Panc1 (cell line): Measurements from ENCODE around the gene LRRC18. TPM values are rescaled to one million over a fixed set of nuclear protein-coding genes. Genes with fewer than 3 reads are reported as not detected.

ENCODE experiments used
- ATAC-seq: fragments of 200-7000 bp; cut with Tn5 transposase; 2 replicates; pipeline ENCODE4 v1.9.1; 2020; ENCODE audit warnings: mild to moderate bottlenecking, moderate library complexity
- BruUV-seq: library from RNA; stranded (reverse); fragments of 400-500 nt; replicated peaks from 2 replicates; lab custom pipeline; 2021; lab: Mats Ljungman, UMichigan
- CTCF ChIA-PET: fragments of 300-600 bp; sonication (Branson Sonifier 250); formaldehyde crosslinking; loops from one replicate; lab custom pipeline; 2022; ENCODE audit warnings: antibody characterized with exemption; lab: Charles Lee
- POLR2A ChIA-PET: fragments of 300-600 bp; sonication (Branson Sonifier 250); formaldehyde crosslinking; loops from one replicate; lab custom pipeline; 2022; ENCODE audit warnings: antibody characterized with exemption; lab: Charles Lee
- DNase-seq: peaks from one replicate; pipeline ENCODE4 v3.0.0-alpha.2; 2010; ENCODE audit warnings: low read depth, low spot score
- H3K27ac ChIP-seq: 2 replicates; pipeline ENCODE4 v1.5.1; 2011; ENCODE audit warnings: mild to moderate bottlenecking, low read length, inconsistent platforms
- H3K27me3 ChIP-seq: fragments of 200-500 bp; sonication (Bioruptor generic); 2 replicates; pipeline ENCODE4 v1.6.0; 2014; ENCODE audit warnings: low read length, inconsistent platforms; ENCODE audit not compliant: control insufficient read depth, insufficient read depth
- H3K36me3 ChIP-seq: fragments of 200-500 bp; sonication (Bioruptor generic); 2 replicates; pipeline ENCODE4 v1.5.1; 2014; ENCODE audit warnings: inconsistent platforms, mild to moderate bottlenecking, low read length, moderate library complexity; ENCODE audit not compliant: control insufficient read depth, insufficient read depth
- H3K4me1 ChIP-seq: 2 replicates; pipeline ENCODE4 v1.5.1; 2011; ENCODE audit warnings: inconsistent platforms, mild to moderate bottlenecking, low read length, moderate library complexity; ENCODE audit not compliant: control insufficient read depth, insufficient read depth
- H3K4me3 ChIP-seq, 2 experiments: 2 replicates each; pipeline ENCODE4 v1.5.1; 2011 to 2012; ENCODE audit warnings: low read depth in 2 of 2, low read length in 2 of 2, mild to moderate bottlenecking in 2 of 2, inconsistent platforms in 1 of 2, moderate library complexity in 1 of 2
- H3K9me3 ChIP-seq: fragments of 200-500 bp; sonication (Bioruptor generic); 2 replicates; pipeline ENCODE4 v1.5.1; 2014; ENCODE audit warnings: low read depth, mild to moderate bottlenecking, inconsistent platforms, low read length, moderate library complexity; ENCODE audit not compliant: control insufficient read depth, insufficient read depth
- POLR2AphosphoS5 ChIP-seq: IDR thresholded peaks from 2 replicates; pipeline ENCODE4 v1.6.1; 2012; ENCODE audit warnings: mild to moderate bottlenecking, low read depth, low read length, moderate library complexity
- SIN3A ChIP-seq: IDR thresholded peaks from 2 replicates; pipeline ENCODE4 v1.6.1; 2012; ENCODE audit warnings: low read depth, mild to moderate bottlenecking, low read length, moderate library complexity, borderline replicate concordance; ENCODE audit not compliant: insufficient read depth
- TCF7L2 ChIP-seq: IDR thresholded peaks from 2 replicates; pipeline ENCODE4 v1.6.1; 2011; ENCODE audit warnings: mild to moderate bottlenecking, low read depth, low read length, inconsistent platforms
- in situ Hi-C: cut with HindIII; loops from 2 replicates; pipeline ENCODE4 v1.10.0; 2016; ENCODE audit warnings: low sequenced_read_pairs, low pct_unique_long_range_greater_than_20kb
- intact Hi-C: fragments of 100-400 bp; cut with micrococcal nuclease; formaldehyde crosslinking; loops from one replicate; pipeline ENCODE4 v1.10.0; 2022; ENCODE audit not compliant: unreplicated experiment
- total RNA-seq: library from RNA; stranded (reverse); gene quantifications from one replicate; pipeline ENCODE4 v1.2.1, GENCODE V29; 2021; ENCODE audit not compliant: unreplicated experiment
- TF ChIP-seq, protein P1 (sequence below): fragments of 450-650 bp; IDR thresholded peaks from 2 replicates; pipeline ENCODE4 v1.5.1; 2017; ENCODE audit warnings: mild to moderate bottlenecking
- TF ChIP-seq, protein P2 (sequence below), 2 experiments: IDR thresholded peaks; 2 replicates each; pipeline ENCODE4 v1.6.1; 2011 to 2012; ENCODE audit warnings: low read depth in 2 of 2, control low read depth in 1 of 2, low read length in 1 of 2, mild to moderate bottlenecking in 1 of 2, moderate library complexity in 1 of 2; ENCODE audit not compliant: insufficient read depth in 1 of 2

LRRC18 gene
- total RNA-seq, 1 experiment from 2014 or later = not detected

DNA sequence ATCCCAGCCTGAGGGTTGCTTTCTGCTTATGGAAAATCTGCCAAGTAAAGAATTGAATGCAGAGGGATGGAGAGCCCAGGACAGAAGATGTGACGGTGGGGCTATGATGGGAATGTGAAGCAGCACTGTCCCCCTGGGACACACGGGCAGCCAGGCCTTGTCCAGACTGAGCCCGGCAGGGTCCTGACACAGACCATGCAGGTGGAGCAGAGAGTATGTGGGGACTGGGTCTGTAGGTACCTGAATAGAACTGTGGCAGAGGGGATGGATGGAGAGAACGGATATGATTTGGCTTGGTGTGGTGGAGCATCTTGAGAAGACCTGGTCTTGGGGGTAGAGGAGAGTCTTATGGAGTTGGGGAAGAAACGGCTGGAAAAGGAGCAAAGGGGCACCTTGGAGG, 732 bp upstream of the LRRC18 start:
- CTCF ChIA-PET = no interaction called here
- peaks cover 6% of the 10 kb centered on the region; the same call in 1 of the 2 replicates for H3K27me3 ChIP-seq
- H3K27ac ChIP-seq = no peak overlapping the region
- no TSS peak for BruUV-seq
- intact Hi-C loops (no loop called here), in situ Hi-C loops (no loop called here)
- ATAC-seq (no peak), DNase-seq (no peak)
- no peak overlapping the region for H3K4me3 ChIP-seq
- H3K4me1 ChIP-seq = no peaks in the 10 kb centered on the region
- H3K9me3 ChIP-seq = no peaks in the 10 kb centered on the region
- H3K36me3 ChIP-seq = no peaks in the 10 kb centered on the region
- POLR2A ChIA-PET = no interaction called here
- TF ChIP-seq POLR2AphosphoS5 = no peak
- TF ChIP-seq TCF7L2 = no peak
- TF ChIP-seq, protein P1, sequence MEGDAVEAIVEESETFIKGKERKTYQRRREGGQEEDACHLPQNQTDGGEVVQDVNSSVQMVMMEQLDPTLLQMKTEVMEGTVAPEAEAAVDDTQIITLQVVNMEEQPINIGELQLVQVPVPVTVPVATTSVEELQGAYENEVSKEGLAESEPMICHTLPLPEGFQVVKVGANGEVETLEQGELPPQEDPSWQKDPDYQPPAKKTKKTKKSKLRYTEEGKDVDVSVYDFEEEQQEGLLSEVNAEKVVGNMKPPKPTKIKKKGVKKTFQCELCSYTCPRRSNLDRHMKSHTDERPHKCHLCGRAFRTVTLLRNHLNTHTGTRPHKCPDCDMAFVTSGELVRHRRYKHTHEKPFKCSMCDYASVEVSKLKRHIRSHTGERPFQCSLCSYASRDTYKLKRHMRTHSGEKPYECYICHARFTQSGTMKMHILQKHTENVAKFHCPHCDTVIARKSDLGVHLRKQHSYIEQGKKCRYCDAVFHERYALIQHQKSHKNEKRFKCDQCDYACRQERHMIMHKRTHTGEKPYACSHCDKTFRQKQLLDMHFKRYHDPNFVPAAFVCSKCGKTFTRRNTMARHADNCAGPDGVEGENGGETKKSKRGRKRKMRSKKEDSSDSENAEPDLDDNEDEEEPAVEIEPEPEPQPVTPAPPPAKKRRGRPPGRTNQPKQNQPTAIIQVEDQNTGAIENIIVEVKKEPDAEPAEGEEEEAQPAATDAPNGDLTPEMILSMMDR = no peak
- no peak for TF ChIP-seq SIN3A
- TF ChIP-seq, protein P2, sequence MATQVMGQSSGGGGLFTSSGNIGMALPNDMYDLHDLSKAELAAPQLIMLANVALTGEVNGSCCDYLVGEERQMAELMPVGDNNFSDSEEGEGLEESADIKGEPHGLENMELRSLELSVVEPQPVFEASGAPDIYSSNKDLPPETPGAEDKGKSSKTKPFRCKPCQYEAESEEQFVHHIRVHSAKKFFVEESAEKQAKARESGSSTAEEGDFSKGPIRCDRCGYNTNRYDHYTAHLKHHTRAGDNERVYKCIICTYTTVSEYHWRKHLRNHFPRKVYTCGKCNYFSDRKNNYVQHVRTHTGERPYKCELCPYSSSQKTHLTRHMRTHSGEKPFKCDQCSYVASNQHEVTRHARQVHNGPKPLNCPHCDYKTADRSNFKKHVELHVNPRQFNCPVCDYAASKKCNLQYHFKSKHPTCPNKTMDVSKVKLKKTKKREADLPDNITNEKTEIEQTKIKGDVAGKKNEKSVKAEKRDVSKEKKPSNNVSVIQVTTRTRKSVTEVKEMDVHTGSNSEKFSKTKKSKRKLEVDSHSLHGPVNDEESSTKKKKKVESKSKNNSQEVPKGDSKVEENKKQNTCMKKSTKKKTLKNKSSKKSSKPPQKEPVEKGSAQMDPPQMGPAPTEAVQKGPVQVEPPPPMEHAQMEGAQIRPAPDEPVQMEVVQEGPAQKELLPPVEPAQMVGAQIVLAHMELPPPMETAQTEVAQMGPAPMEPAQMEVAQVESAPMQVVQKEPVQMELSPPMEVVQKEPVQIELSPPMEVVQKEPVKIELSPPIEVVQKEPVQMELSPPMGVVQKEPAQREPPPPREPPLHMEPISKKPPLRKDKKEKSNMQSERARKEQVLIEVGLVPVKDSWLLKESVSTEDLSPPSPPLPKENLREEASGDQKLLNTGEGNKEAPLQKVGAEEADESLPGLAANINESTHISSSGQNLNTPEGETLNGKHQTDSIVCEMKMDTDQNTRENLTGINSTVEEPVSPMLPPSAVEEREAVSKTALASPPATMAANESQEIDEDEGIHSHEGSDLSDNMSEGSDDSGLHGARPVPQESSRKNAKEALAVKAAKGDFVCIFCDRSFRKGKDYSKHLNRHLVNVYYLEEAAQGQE (IDR thresholded peaks at IDR 0.05; ENCODE audit: insufficient read depth in 1 of 2, low read depth in 2 of 2, low read length in 1 of 2) = no peak

DNA sequence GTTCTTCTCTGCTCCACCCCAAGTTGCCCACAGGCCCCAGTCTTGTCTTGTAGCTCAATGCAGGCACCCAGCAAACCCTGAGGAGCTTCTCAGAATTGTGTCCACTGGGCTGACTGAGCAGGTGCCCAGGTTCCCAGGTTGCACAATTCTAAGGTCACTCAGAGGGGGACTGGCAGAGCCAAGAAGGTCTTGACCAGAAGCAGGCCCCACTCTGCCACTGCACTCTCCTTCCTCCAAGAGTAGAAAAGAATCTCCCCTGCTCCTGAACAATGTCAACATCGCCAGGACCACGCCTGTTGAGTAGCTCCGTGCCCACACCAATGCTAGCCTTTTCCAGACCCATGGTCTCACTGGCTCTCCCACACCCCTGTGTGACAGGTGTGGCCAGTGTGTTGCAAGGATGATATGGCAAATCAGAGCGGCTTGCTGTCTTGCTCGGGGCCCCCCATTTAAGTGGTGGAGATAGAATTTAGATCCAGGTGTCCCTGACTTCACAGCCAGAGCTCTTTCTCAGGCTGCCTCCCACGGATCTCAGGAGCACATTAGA, 577 bp downstream of the LRRC18 start:
- H3K36me3 ChIP-seq = no peaks in the 10 kb centered on the region
- TF ChIP-seq, protein P1 = no peak
- no peak for TF ChIP-seq SIN3A
- TF ChIP-seq POLR2AphosphoS5 = no peak
- TF ChIP-seq, protein P2 (IDR thresholded peaks at IDR 0.05; ENCODE audit: insufficient read depth in 1 of 2, low read depth in 2 of 2, low read length in 1 of 2) = no peak
- no peak for TF ChIP-seq TCF7L2
- no peak overlapping the region for H3K27ac ChIP-seq
- DNase-seq (no peak), ATAC-seq (no peak)
- intact Hi-C loops (no loop called here), in situ Hi-C loops (no loop called here)
- no TSS peak for BruUV-seq
- H3K27me3 ChIP-seq = peaks cover 6% of the 10 kb centered on the region; the same call in 1 of the 2 replicates
- no peak overlapping the region for H3K4me3 ChIP-seq
- H3K4me1 ChIP-seq = no peaks in the 10 kb centered on the region
- CTCF ChIA-PET = no interaction called here
- POLR2A ChIA-PET = no interaction called here
- H3K9me3 ChIP-seq = no peaks in the 10 kb centered on the region
